Hematopoietic multipotent progenitor cell (in vitro differentiated cells): ENCODE data around the gene CORO2A. TPM values are rescaled to one million over a fixed set of nuclear protein-coding genes. Genes with fewer than 3 reads are reported as not detected.
A peak's percentile ranks its signal among the peaks of the same experiment; 100 is the strongest.
"Not testable (repeated sequence)": the region's sequence is repeated elsewhere in the genome, so short reads cannot be mapped to it uniquely, and the experiment has no call there.

Experiments
- DNase-seq, 3 donors: peaks; one replicate each; pipeline ENCODE4 v3.0.0-alpha.2; 2011 to 2015; ENCODE audit warnings: low read depth in 2 of 3, low spot score in 2 of 3
- total RNA-seq: library from RNA; depleted of rRNA; stranded (reverse); fragments of >200 nt; gene quantifications from one replicate; pipeline ENCODE4 v1.2.3, GENCODE V29; 2012

The CORO2A gene
- total RNA-seq, 1 donor: 3.5 TPM

- no peak for DNase-seq
Observed at GRCh38 chr9:98144076-98144475, 48.4 kb downstream of the CORO2A start.

- no peak for DNase-seq
Observed at GRCh38 chr9:98142925-98143481, 49.4 kb downstream of the CORO2A start.

- DNase-seq: no peak
Observed at GRCh38 chr9:98142182-98142907, 50.1 kb downstream of the CORO2A start.

- DNase-seq: no peak
Observed at GRCh38 chr9:98140503-98140902, 51.9 kb downstream of the CORO2A start.

GRCh38 chr9:98136489-98136888 is 55.9 kb downstream of the CORO2A start:
- DNase-seq: no peak

- DNase-seq: no peak
Observed at GRCh38 chr9:98135938-98136337, 56.5 kb downstream of the CORO2A start.

- no peak for DNase-seq
Observed at GRCh38 chr9:98135558-98135934, 56.9 kb downstream of the CORO2A start.

- DNase-seq: no peak
Observed at GRCh38 chr9:98134702-98135557, 57.5 kb downstream of the CORO2A start.

- no peak for DNase-seq
Observed at GRCh38 chr9:98132806-98133631, 59.4 kb downstream of the CORO2A start.

GRCh38 chr9:98132158-98132557 is 60.3 kb downstream of the CORO2A start:
- DNase-seq: no peak

- DNase-seq: no peak
Observed at GRCh38 chr9:98130576-98131228, 61.7 kb downstream of the CORO2A start.

- DNase-seq: not testable (repeated sequence)
Observed at GRCh38 chr9:98130060-98130459, 62.4 kb downstream of the CORO2A start.

GRCh38 chr9:98129451-98129881 is 63.0 kb downstream of the CORO2A start:
- peak in 1 of 3 donors; percentile 39 for DNase-seq

- no peak for DNase-seq
Observed at GRCh38 chr9:98128316-98128715, 64.1 kb downstream of the CORO2A start.

GRCh38 chr9:98127226-98127625 is 65.2 kb downstream of the CORO2A start:
- no peak for DNase-seq

- no peak for DNase-seq
Observed at GRCh38 chr9:98124637-98125426, 67.6 kb downstream of the CORO2A start.

GRCh38 chr9:98124091-98124490 is 68.3 kb downstream of the CORO2A start:
- not testable (repeated sequence) for DNase-seq

- DNase-seq: peak in 1 of 3 donors; percentile 5
Observed at GRCh38 chr9:98121058-98121457, 71.4 kb downstream of the CORO2A start.

GRCh38 chr9:98120476-98120875 is 72.0 kb downstream of the CORO2A start:
- DNase-seq: no peak
